HuH-7.5 (cell line): ENCODE results near the gene SLC25A22.
A peak's percentile ranks its signal among the peaks of the same experiment; 100 is the strongest.

Experiments used
- DNase-seq: peaks from one replicate; pipeline ENCODE4 v3.0.0; 2011; ENCODE audit warnings: low spot score

SLC25A22 gene

GRCh38 chr11:821512-822371, 23.7 kb upstream of the SLC25A22 start:
- DNase-seq = no peak

- no peak for DNase-seq
These were observed 22.8 kb upstream of the SLC25A22 start for GRCh38 chr11:820655-821511.

- DNase-seq = peak; percentile 94
These were observed 22.0 kb upstream of the SLC25A22 start for GRCh38 chr11:819943-820649.

- peak; percentile 82 for DNase-seq
These were observed 21.2 kb upstream of the SLC25A22 start for GRCh38 chr11:819129-819931.

- DNase-seq = peak; percentile 41
These were observed 20.5 kb upstream of the SLC25A22 start, which contains the start of gene PNPLA2 for GRCh38 chr11:818396-819128. PNPLA2 (plus strand) TSS chr11:818914; CDS start chr11:819719, 805 bp downstream.

GRCh38 chr11:816433-816779, 18.3 kb upstream of the SLC25A22 start:
- DNase-seq = no peak

GRCh38 chr11:815675-816432, 17.8 kb upstream of the SLC25A22 start:
- no peak for DNase-seq

GRCh38 chr11:813456-814096, 15.5 kb upstream of the SLC25A22 start:
- no peak for DNase-seq

- DNase-seq = no peak
These were observed 15.0 kb upstream of the SLC25A22 start for GRCh38 chr11:813072-813455.

GRCh38 chr11:812390-812789, 14.3 kb upstream of the SLC25A22 start:
- DNase-seq = no peak

GRCh38 chr11:811446-812245, 13.6 kb upstream of the SLC25A22 start:
- no peak for DNase-seq

GRCh38 chr11:810040-810567, 12.0 kb upstream of the SLC25A22 start:
- DNase-seq = no peak

- DNase-seq = peak; percentile 92
These were observed 11.4 kb upstream of the SLC25A22 start, which contains the start of gene RPLP2 for GRCh38 chr11:809287-810039. RPLP2 (plus strand) TSS chr11:809967; CDS start chr11:810235, 268 bp downstream.

- peak; percentile 87 for DNase-seq
These were observed 10.6 kb upstream of the SLC25A22 start for GRCh38 chr11:808427-809286.

- no peak for DNase-seq
These were observed 6.5 kb upstream of the SLC25A22 start for GRCh38 chr11:804599-804964.

GRCh38 chr11:803770-804598, 5.9 kb upstream of the SLC25A22 start:
- DNase-seq = no peak
